Heart left ventricle (tissue), 16 donors: ENCODE data around the gene CLDN4. TPM values are rescaled to one million over a fixed set of nuclear protein-coding genes. Genes with fewer than 3 reads are reported as not detected.
"Not testable (repeated sequence)": the region's sequence is repeated elsewhere in the genome, so short reads cannot be mapped to it uniquely, and the experiment has no call there.

Experiments used
- ATAC-seq, 4 donors: fragments of 200-7000 bp; cut with Tn5 transposase; one replicate each; pipeline ENCODE4 v1.9.1; 2020 to 2022; ENCODE audit warnings: moderate library complexity in 4 of 4, mild to moderate bottlenecking in 3 of 4, moderate number of reproducible peaks in 1 of 4
- DNase-seq, 5 donors: peaks; one replicate each; pipeline ENCODE4 v3.0.0-alpha.2; 2020
- H3K27ac ChIP-seq, 12 donors: fragments of 200-600 bp; sonication (generic) in 4 of 12; one replicate each; pipeline versions ENCODE4 v1.5.0 to v1.8.0; 2016 to 2022; ENCODE audit warnings: mild to moderate bottlenecking in 2 of 12
- H3K27me3 ChIP-seq, 9 donors: fragments of 200-600 bp; sonication (generic) in 2 of 9; one replicate each; pipeline versions ENCODE4 v1.5.1 to v1.8.0; 2016 to 2022; ENCODE audit warnings: mild to moderate bottlenecking in 3 of 9
- H3K36me3 ChIP-seq, 9 donors: fragments of 200-600 bp; sonication (generic) in 2 of 9; one replicate each; pipeline versions ENCODE4 v1.5.0 to v1.8.0; 2018 to 2022; ENCODE audit warnings: mild to moderate bottlenecking in 2 of 9
- H3K4me1 ChIP-seq, 12 donors: fragments of 200-600 bp; sonication (generic) in 4 of 12; one replicate each; pipeline versions ENCODE4 v1.5.0 to v1.8.0; 2016 to 2022; ENCODE audit warnings: mild to moderate bottlenecking in 3 of 12
- H3K4me3 ChIP-seq, 12 donors: fragments of 200-600 bp; sonication (generic) in 4 of 12; one replicate each; pipeline versions ENCODE4 v1.5.0 to v1.8.0; 2017 to 2022; ENCODE audit warnings: mild to moderate bottlenecking in 9 of 12, moderate library complexity in 4 of 12
- H3K9me3 ChIP-seq, 12 donors: fragments of 200-600 bp; sonication (generic) in 4 of 12; one replicate each; pipeline versions ENCODE4 v1.5.0 to v1.8.0; 2016 to 2022; ENCODE audit warnings: mild to moderate bottlenecking in 1 of 12
- CTCF ChIP-seq, 12 donors: fragments of 200-600 bp; sonication (generic) in 4 of 12; IDR thresholded peaks; one replicate each; pipeline versions ENCODE4 v1.5.0 to v1.8.0; 2018 to 2022; ENCODE audit warnings: antibody characterized with exemption in 12 of 12, mild to moderate bottlenecking in 5 of 12
- POLR2A ChIP-seq, 2 donors: fragments of 450-650 bp; IDR thresholded peaks; one replicate each; pipeline ENCODE4 v1.6.1; 2017; ENCODE audit warnings: antibody characterized with exemption in 2 of 2, mild to moderate bottlenecking in 2 of 2, moderate library complexity in 2 of 2
- WGBS, 4 donors: extraction: QIAGEN DNeasy Blood & Tissue Kit in 2 of 4; methylation state at CpG; one replicate each; pipeline versions ENCODE4 v1.1.5 to v1.1.7; 2013 to 2018; 5-methylcytosine and 5-hydroxymethylcytosine counted together
- intact Hi-C, 10 donors: fragments of 100-400 bp; cut with DNase I; formaldehyde crosslinking; loops; one replicate each; pipeline versions ENCODE4 v1.11.1 to v1.14.2; 2022
- polyA plus RNA-seq, 2 donors: library from polyadenylated mRNA; stranded (reverse); fragments of 200-250 nt; gene quantifications; one replicate each; pipeline ENCODE4 v1.2.3, GENCODE V29; 2013
- total RNA-seq, 9 donors: library from RNA; depleted of rRNA in 2 of 9; stranded (reverse); fragments of >200 nt in 2 of 9; fragmentation: NEBNext Ultra II Directional in 3 of 9; extraction: Animal tissue kit (Norgen Biotek cat#: 25700) in 3 of 9; gene quantifications; one replicate each; pipeline versions ENCODE4 v1.1.0 to v1.2.4, GENCODE V29; 2016 to 2023
- donor health status: ischemic (EF 13 %, LVEDD 7.1; RV severe dilation, severe dysfunction).
- donor health status: healthy with polysubstance abuse.
- donor health status: DM: no; HTN: yes; CAD: no.
- donor health status: DM: no; HTN: no; CAD: no.
- donor health status: ischemic (EF 25% LVEDD 6.9; RV normal size, moderate dysfunction).
- donor health status: ischemic (EF 25% LVEDD 5.7; RV mildly dilated, moderate dysfunction).
- donor health status: healthy.
- donor health status: DM: yes; HTN: yes; CAD: no.
- donor health status: ischemic (EF 35%, LVEDD 5.7; RV mildly dilated, moderate dysfunction).
- donor health status: nonischemic (EF 11% LVEDD 7.7; RV severe dilation, severe dysfunction).
- donor health status: DM: yes; HTN: yes; CAD: no.
- donor health status: PGD.
- donor health status: ischemic (EF 29% LVEDD 5.4; RV normal size, mild dysfunction).
- donor health status: nonischemic (EF 23%, LVEDD 6.1; RV moderate dilation, normal function).

Gene CLDN4
- total and polyA plus RNA-seq, 11 donors = 0.11 to 0.12 TPM; not detected in 9

DNA sequence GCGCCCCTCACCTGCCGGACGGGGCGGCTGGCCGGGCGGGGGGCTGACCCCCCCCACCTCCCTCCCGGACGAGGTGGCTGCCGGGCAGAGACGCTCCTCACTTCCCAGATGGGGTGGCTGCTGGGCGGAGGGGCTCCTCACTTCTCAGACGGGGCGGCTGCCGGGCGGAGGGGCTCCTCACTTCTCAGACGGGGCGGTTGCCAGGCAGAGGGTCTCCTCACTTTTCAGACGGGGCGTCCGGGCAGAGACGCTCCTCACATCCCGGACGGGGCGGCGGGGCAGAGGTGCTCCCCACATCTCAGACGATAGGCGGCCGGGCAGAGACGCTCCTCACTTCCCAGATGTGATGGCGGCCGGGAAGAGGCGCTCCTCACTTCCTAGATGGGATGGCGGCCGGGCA is 33.6 kb upstream of the CLDN4 start:
- ATAC-seq, H3K4me1 ChIP-seq, H3K4me3 ChIP-seq, DNase-seq, intact Hi-C loops, H3K27ac ChIP-seq, H3K9me3 ChIP-seq, H3K36me3 ChIP-seq: not testable (repeated sequence)
- H3K27me3 ChIP-seq = peaks cover 0 to 15% (median 0%) of the 10 kb centered on the region in 9 donors
- 80 to 96% (median 94%) methylated on average over 2 to 32 of the region's 34 CpGs for WGBS, 4 donors

DNA sequence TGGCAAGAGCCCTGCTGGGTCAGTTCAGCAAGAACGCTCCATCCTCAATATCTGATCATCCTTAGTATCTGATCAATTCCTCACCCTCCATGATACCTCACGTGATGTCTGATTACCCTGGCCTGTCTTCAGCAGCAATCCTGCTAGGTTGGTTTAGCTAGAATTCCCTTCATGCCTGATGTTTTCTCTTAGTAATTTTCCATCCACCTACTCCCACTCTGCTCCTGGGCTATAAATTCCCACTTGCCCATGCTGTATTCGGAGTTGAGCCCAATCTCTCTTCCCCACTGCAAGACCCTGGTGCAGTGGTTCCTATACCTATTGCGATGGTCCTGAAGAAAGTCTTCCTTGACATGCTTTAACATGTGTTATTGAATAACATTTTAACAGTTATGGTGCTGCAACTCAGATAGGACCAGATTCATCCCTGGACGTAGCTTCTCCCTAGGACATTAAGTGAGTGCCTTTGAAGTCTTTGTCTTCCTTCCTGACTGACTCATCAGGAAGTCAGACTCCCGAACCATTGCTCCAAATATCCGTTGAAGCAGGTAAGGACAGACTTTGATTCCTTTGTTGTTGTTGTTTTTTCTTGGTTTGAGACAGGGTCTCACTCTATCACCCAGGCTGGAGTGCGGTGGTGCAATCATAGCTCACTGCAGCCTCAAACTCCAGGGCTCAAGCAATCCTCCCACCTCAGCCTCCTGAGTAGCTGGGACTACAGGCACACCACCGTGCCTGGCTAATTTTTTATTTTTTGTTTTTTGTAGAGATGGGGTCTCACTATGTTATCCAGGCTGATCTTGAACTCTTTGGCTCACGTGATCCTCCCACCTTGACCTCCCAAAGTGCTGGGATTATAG is 31.3 kb upstream of the CLDN4 start:
- Histone ChIP-seq H3K4me3 (no peak overlapping the region), H3K9me3 (no peaks in the 10 kb centered on the region), H3K36me3 (no peaks in the 10 kb centered on the region), H3K27ac (no peak overlapping the region), H3K4me1 (no peaks in the 10 kb centered on the region), H3K27me3 (peaks cover 0 to 17% (median 0%) of the 10 kb centered on the region in 9 donors)
- DNase-seq (no peak), ATAC-seq (no peak)
- 59 to 64% (median 62%) methylated on average over 10 of the region's 10 CpGs for WGBS, 4 donors
- TF ChIP-seq POLR2A (IDR thresholded peaks at IDR 0.05) (no peak), CTCF (IDR thresholded peaks at IDR 0.05) (no peak)
- intact Hi-C loops = no loop called here

GRCh38 chr7:73801577-73801976 is 29.2 kb upstream of the CLDN4 start:
- WGBS, 4 donors = 68 to 76% (median 71%) methylated on average over 1 of the region's 1 CpG

GRCh38 chr7:73802459-73802858 is 28.3 kb upstream of the CLDN4 start:
- Histone ChIP-seq H3K9me3 (no peaks in the 10 kb centered on the region), H3K27me3 (peaks cover 0 to 5% (median 0%) of the 10 kb centered on the region in 9 donors), H3K27ac (no peak overlapping the region), H3K4me1 (no peaks in the 10 kb centered on the region), H3K4me3 (no peak overlapping the region), H3K36me3 (no peaks in the 10 kb centered on the region)
- no peak for TF ChIP-seq POLR2A (IDR thresholded peaks at IDR 0.05)
- TF ChIP-seq CTCF (IDR thresholded peaks at IDR 0.05) = no peak
- ATAC-seq = no peak
- 74 to 80% (median 77%) methylated on average over 4 of the region's 4 CpGs for WGBS, 4 donors
- no peak for DNase-seq
- intact Hi-C loops = no loop called here

More at GRCh38 chr7:73801577-73801976, 29.2 kb upstream of the CLDN4 start:
- Histone ChIP-seq H3K27ac (no peak overlapping the region), H3K4me1 (no peaks in the 10 kb centered on the region), H3K36me3 (no peaks in the 10 kb centered on the region), H3K27me3 (peaks cover 0 to 5% (median 0%) of the 10 kb centered on the region in 9 donors), H3K9me3 (no peaks in the 10 kb centered on the region), H3K4me3 (no peak overlapping the region)
- no peak for DNase-seq
- TF ChIP-seq CTCF (IDR thresholded peaks at IDR 0.05) (no peak), POLR2A (IDR thresholded peaks at IDR 0.05) (no peak)
- no peak for ATAC-seq
- intact Hi-C loops = no loop called here
